Measurements from ENCODE around the gene MACROD2. TPM values are rescaled to one million over a fixed set of nuclear protein-coding genes. Genes with fewer than 3 reads are reported as not detected.

Gene MACROD2
- total and polyA plus RNA-seq, 2 of the 4 experiments (the other 2 are of a cell fraction), result not detected

DNA sequence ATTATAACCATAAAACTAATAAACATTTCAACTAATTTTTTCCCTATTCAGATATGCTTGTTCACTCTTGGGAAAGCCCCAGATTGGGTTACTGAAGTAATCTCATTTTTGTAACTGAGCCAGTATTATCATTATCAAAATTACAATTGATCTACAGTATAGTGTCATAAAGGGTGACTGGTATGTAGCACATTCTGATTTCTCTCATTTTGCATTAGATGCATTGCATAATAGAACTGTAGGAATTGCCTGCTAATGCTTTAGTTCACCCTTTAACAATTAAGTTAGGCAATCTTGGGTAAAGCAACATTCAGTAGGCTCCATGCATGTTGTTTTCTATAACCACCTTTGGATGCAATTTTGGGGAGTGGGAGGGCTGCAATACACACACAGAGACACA lies 492.9 kb downstream of the MACROD2 start:
- Histone ChIP-seq H3K4me2 (ENCODE audit: low read depth, low read length) (no peak overlapping the region), H3K27me3 (ENCODE audit: control insufficient read depth, insufficient read depth, low read length) (no peaks in the 10 kb centered on the region), H3K4me1 (ENCODE audit: control insufficient read depth, insufficient read depth, low read length) (no peaks in the 10 kb centered on the region), H3K9ac (ENCODE audit: low read depth, low read length) (no peak overlapping the region), H2BK120ac (ENCODE audit: low read depth, low read length) (no peak overlapping the region), H2BK15ac (ENCODE audit: low read depth, low read length) (no peak overlapping the region), H3K18ac (ENCODE audit: low read depth, low read length) (no peak overlapping the region), H3K9me3 (ENCODE audit: control insufficient read depth, insufficient read depth, low read length) (no peaks in the 10 kb centered on the region), H4K91ac (ENCODE audit: insufficient read depth, low read depth, low read length) (no peak overlapping the region), H2AK9ac (replicated peaks; ENCODE audit: low read depth, low read length, poor library complexity) (no peak overlapping the region), H3K4ac (ENCODE audit: low read depth, low read length) (no peak overlapping the region), H3K79me1 (ENCODE audit: low read depth in 1 of 2, low read length in 2 of 2) (no peaks in the 10 kb centered on the region), H3K9me1 (ENCODE audit: insufficient read depth, low read length) (no peaks in the 10 kb centered on the region), H3K23ac (ENCODE audit: low read depth, low read length) (no peak overlapping the region), H3K14ac (replicated peaks; ENCODE audit: low read depth, low read length) (no peak overlapping the region), H4K8ac (ENCODE audit: low read depth in 2 of 2, low read length in 2 of 2) (no peak overlapping the region), H2BK20ac (ENCODE audit: low read depth, low read length) (no peak overlapping the region), H3K27ac (ENCODE audit: insufficient read depth, low read length) (no peak overlapping the region), H2AFZ (replicated peaks; ENCODE audit: low read length, poor library complexity) (no peak overlapping the region), H3K36me3 (ENCODE audit: control insufficient read depth, insufficient read depth, low read length) (no peaks in the 10 kb centered on the region), H4K20me1 (ENCODE audit: insufficient read depth, low read length) (no peaks in the 10 kb centered on the region), H2BK5ac (ENCODE audit: low read depth, low read length, poor library complexity, severe bottlenecking) (no peak overlapping the region), H3K56ac (ENCODE audit: extremely low read depth, insufficient read depth, low read length) (no peak overlapping the region), H2AK5ac (ENCODE audit: low read depth, low read length) (no peak overlapping the region), H3K4me3 (ENCODE audit: insufficient read depth, low read depth, low read length) (no peak overlapping the region), H4K5ac (ENCODE audit: low read depth, low read length) (no peak overlapping the region)
- CTCF ChIA-PET, result no interaction called here
- DNase-seq, result no peak
- dilution Hi-C loops (cut with HindIII; ENCODE audit: low sequenced_read_pairs, unreplicated experiment), result no loop called here
- TF ChIP-seq FOS (IDR thresholded peaks at IDR 0.05; ENCODE audit: low read depth, low read length) (no peak), MXI1 (IDR thresholded peaks at IDR 0.05; ENCODE audit: borderline replicate concordance, low read depth, low read length) (no peak), CEBPB (IDR thresholded peaks at IDR 0.05; ENCODE audit: low read depth, low read length) (no peak), NFE2L2 (IDR thresholded peaks at IDR 0.05; ENCODE audit: low read depth, low read length) (no peak), BHLHE40 (IDR thresholded peaks at IDR 0.05; ENCODE audit: low read depth, low read length) (no peak), RCOR1 (IDR thresholded peaks at IDR 0.05; ENCODE audit: insufficient replicate concordance, low read length) (no peak), CHD1 (IDR thresholded peaks at IDR 0.05; ENCODE audit: low read depth, low read length) (no peak)
- TF ChIP-seq, protein P1, sequence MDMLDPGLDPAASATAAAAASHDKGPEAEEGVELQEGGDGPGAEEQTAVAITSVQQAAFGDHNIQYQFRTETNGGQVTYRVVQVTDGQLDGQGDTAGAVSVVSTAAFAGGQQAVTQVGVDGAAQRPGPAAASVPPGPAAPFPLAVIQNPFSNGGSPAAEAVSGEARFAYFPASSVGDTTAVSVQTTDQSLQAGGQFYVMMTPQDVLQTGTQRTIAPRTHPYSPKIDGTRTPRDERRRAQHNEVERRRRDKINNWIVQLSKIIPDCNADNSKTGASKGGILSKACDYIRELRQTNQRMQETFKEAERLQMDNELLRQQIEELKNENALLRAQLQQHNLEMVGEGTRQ (IDR thresholded peaks at IDR 0.05; ENCODE audit: low read depth, low read length), result no peak
- intact Hi-C loops (cut with micrococcal nuclease), result no loop called here
- ATAC-seq (ENCODE audit: low read depth), result no peak
- POLR2A ChIA-PET (ENCODE audit: unreplicated experiment), result no interaction called here
- in situ Hi-C loops (cut with MboI; ENCODE audit: low sequenced_read_pairs), result no loop called here
- no TSS peak for BruUV-seq (replicated peaks)

Data from IMR-90 (cell line).